Stimulated activated CD4-positive, alpha-beta T cell treated with anti-CD3 and anti-CD28 coated beads, Interleukin-1b, Interleukin-23, amount 100 ng/mL, for 1 hour (primary cell): ENCODE data around the gene TNIP1.

ENCODE experiments used
- DNase-seq, 2 donors: peaks; one replicate each; pipeline ENCODE4 v3.0.0-alpha.2; 2020; ENCODE audit warnings: low read depth in 2 of 2

TNIP1 gene

DNA sequence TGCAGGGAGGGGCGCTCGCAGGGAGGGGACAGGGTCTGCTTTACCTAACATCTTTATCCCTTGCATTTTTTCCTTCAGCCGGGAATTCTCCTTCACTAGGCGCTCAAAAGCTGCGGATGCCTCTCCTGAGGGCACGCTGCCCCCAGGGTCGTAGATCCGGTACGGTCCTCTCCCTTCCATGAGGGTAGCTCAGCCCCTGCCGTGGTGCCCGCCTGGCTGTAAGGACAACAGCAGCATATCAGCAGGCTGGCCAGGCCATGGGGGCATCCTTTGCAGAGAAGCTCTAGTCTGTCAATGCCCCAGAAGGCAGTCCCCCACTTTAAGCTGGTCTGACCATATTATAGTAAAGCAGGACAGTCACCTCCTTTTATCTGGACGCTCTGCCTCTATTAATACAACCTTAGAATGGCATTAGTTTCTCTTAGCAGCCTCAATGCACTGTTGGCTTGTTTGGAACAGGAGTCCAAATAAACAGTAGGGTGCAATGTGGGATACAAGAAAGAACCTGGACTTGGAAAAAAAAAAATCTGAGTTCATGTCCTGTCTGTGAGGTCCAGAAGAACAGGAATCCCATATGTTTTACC lies 15.8 kb downstream of the TNIP1 start:
- DNase-seq: no peak

DNA sequence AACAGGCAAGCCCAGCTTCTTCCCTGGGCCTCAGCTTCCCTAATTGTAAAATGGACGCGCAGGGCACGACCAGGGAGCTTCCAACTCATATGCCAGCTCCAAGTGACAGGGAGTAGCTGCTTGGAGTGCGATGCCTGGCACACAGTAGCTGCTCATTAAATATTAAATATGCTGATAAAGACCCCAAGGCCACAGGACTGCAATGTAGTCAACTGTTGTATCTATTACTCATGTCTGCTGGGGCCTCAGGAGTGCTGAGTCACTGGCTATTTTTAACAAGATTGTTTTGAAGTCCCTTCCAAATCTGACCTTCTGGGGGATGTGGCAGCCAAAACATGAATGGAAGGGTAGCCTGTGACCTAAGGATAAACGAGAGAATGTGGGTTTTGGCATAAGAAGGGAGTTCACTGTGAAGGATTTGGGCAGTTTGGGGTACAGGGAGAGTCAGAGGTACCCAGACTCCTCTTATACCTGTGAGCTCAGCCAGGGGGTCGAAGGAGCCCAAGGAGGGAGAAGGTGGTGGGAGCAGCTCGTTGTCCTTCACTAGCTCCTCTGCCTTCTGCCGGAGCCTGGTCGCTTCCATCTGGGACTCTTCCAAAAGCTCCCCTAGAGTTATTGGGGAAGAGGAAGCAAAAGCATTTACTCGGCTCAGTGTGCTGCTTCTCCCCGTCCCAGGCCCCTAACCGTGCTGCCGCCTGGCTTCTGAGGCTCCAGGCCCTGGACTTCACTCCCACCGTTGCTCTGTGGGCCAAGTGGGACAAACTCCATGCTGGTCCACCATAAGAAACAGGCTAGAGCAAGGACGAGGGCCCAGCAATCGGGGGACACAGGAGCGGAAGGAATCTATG lies 17.5 kb downstream of the TNIP1 start:
- no peak for DNase-seq

- DNase-seq: no peak
Measured at GRCh38 chr5:151062405-151063141, 18.3 kb downstream of the TNIP1 start.

DNA sequence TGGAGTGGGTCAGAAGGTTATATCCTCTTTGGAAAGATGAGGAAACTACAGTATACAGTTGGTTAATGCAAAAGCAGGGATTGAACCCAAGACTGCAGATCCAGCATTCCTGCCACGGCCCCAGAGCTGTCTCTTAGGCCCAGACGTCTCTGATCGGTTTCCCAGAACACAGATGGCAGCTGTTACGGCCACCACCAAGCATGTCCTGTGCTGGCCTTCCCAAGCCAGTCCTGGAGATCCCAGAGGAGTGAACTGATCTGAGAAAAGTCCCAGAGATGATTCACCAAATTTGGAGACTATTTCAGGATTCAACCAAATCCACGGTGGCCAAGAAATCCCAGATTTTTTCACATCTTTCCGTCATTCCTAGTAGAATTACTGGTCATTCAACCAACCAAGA lies 20.1 kb downstream of the TNIP1 start:
- DNase-seq: no peak

- no peak for DNase-seq
Measured at GRCh38 chr5:151058891-151059489, 21.8 kb downstream of the TNIP1 start.

GRCh38 chr5:151058301-151058700 lies 22.5 kb downstream of the TNIP1 start:
- DNase-seq: no peak

GRCh38 chr5:151056379-151057325 lies 24.2 kb downstream of the TNIP1 start:
- DNase-seq: no peak

DNA sequence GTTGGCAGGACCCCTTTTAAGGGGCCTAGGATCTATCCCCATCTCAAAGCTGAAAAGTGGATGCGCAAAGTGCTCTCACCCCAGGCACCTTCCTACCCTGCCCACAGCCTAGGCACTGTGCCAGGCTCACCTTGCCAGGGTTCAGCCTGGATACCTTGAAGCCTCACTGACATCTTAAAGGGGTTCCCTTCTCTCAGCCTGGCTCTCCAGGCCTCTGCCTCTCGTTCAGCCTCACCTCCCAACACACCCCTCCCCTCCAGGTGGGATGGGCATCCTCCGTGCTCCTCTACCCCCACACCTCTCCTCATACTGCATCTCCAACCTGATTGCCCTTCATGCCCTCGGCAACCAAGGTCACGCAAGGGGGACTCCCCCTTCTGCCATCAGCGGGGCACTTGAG lies 25.5 kb downstream of the TNIP1 start:
- no peak for DNase-seq

DNA sequence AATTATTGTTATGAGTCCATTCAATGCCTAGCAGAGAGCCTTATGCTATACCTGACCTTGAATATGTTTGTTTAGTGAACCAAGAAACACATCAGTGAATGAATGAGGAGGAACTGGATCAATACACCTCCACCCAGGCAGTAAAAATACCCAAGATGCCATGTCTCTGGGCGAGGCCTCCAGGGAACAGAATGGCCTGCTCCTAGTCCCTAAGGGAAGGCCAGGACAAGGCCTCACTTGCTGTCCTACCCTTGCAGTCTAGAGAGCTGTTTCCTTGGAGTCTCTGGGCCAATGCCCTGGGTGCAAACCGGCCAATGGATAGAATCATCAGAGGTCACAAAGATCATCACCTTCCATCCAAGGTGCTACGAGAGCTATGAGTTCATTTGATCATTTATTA lies 26.1 kb downstream of the TNIP1 start:
- no peak for DNase-seq

DNA sequence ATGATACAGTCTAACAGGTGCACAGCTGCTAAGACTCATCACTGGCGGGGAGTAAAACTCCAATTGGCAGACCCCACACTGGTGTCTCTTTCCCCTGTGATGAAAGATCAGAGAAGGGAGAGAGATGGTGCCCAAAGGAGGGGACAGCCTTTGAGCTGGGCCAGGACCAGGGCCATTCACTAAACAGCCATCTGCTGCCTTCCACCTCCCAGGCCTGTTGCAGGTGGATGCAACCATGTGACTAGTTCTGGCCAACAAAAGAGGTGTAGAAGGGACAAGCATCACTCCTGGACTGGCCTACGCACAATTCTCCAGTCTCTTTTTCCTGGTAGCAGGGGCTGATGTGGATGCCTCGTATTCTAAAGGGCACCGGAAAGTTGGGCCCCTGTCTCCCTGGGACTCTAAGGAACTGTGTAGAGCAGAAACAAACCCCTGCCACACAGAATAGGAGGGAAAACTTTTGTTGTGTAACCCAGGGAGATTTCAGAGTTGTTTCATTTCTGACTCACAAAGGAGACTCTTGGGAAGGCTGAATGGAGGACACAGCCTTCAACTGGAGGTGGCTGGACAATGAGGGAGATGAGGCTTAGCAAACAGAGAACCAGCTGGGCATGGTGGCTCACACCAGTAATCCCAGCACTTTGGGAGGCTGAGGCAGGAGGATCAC lies 26.9 kb downstream of the TNIP1 start:
- DNase-seq: no peak

DNA sequence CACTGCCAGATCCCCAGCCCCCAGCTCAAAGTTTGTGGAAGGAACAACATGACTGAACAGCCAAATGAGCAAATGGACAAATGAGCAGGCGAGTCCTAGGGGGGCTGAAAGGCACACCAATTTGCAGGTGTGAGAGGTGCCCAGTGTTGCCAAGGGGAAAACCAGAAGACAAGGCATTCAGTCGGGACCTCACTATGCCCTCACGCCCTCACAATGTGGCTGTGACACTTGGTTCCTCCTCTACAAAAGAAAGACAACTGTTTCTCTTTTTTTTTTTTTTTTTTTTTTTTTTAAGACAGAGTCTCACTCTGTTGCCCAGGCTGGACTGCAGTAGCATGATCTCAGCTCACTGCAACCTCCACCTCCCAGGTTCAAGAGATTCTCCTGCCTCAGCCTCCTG lies 28.0 kb downstream of the TNIP1 start:
- DNase-seq: no peak

DNA sequence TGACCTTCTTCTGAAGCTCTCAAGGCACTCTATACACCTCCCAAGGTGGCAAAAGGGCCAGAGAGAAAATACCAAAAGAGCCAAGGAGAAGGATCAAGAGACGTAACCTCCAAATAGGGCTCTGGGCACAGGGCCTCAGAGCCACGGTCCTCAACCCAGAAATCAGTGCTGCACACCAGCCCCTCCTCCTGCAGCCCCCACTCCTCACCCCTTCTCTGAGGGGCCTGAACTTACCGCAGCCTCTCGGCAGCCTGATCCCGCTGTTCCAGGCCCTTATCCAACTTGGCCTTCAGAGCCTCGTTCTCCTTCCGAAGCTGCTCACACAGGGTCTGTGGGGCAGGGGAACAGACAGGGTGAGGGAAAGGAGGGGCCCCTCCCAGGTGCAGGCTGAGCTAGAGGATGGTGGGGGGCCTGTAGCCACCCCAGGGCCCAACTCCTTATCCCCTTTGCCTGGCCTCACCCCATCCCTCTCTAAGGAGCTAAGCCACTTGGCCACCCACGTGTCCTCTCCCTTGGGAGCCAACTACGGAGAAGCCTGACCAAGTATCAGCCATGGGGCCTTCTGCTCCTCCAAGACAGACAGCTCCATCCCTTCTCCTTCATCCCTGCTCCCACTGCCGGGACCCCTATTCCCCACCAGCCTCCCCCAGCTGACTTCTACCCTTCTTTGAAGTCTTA lies 28.8 kb downstream of the TNIP1 start:
- DNase-seq: no peak

DNA sequence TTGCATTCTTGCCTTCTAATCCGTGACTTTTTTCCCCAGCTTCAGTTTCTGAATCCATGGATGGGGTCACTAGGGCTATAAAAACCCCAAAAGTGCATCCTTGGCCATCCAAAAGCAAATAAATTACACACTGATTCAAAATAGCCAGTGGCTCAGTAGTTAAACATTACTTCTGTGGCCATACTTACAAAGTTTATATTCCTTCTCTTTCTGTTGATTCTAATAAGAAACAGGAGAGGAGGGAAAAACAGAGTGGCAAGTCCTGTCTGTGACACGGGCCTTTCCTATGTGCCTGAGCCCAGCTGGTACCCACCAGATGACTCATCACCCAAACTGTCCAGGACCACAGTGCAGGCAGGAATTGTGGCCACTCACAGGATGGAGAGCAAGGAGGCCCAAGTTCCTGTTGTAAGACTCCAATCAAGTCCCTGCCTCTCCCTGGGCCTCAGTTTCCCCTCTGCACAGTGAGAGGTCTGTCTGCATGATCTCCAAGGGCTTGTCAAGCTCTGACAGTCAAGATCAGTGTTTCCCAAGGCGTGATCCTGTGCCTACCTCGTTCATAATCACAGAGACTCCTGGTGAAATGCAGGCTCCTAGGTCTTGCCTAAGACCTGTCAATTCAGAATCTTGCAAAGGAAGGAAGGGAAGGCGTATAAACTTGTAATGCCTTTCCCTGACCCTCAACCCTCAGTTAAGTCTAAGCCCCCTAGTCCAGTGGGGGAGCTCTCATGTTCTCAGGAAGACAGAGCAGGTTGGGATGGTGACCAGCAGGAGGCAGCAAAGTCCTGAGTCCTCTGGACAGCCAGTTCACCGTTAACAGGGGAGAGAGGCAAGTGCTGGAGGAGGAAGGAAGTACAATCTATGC lies 29.5 kb downstream of the TNIP1 start:
- DNase-seq: peak; percentile 44 to 51

GRCh38 chr5:151048526-151048925 lies 32.3 kb downstream of the TNIP1 start:
- no peak for DNase-seq

DNA sequence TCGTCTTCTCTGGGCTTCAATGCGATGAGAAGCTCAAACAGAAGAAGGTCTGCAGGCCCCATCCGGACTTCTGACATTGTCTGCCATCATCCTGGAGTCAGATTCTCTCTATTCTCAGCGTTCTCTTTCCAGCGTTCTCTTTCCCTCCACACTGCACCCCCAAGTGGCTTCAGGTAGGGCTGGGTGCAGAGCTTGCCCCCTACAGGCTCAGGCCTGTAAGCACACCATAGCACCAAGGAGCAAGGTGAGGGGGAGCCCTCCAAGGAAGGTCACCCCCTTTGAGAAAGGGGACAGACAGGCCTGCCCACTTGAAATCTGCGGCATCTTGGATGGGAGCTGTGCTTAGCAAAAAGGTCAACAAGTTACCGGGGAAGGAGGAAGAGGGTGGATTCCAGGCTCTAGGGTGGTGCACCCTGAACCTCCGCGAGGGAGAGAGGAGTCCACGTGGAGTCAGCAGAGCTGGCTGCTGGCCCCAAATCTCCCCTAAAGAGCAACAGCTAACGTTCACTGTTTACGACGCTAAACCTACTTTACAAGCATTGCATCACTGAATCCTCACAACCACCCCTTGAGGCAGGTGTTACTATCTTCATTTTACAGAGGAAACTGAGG lies 32.9 kb downstream of the TNIP1 start:
- DNase-seq: no peak

DNA sequence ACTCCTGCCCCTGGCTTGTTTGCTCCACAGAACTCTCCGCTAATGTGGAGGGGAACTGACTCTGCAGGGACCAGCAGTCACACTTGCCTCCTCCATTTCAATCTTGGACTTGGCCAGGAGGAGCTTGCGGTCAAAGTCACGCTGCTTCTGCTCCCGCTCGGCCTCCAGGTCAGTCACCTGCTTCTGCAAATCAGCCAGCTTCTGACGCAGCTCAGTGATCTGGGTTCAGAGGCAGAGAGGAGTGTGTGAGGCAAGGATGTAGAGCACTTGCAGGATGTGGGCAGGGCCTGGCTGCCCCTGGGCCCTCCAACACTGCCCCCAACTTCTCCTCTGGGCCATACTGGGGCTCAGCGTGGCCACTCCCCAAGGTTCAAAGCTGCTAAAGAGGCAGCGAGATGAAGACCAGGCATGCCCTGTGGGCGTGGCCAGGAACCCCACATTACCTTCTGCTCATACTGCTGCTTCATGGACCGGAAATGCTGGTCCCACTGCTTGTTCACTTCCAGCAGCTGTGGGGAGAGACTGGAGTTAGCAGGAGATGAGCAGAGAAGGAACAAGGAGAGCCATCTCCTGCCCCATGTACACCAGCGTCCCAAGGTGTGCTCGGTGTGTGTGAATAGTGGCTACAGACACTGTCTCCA lies 38.3 kb downstream of the TNIP1 start:
- DNase-seq: no peak

- no peak for DNase-seq
Measured at GRCh38 chr5:151041577-151042268, 39.1 kb downstream of the TNIP1 start.
